Peyer's patch (tissue), 4 donors: ENCODE measurements around the gene TWIST1. TPM values are rescaled to one million over a fixed set of nuclear protein-coding genes. Genes with fewer than 3 reads are reported as not detected.

Experiments
- DNase-seq, 3 donors: peaks; one replicate each; pipeline ENCODE4 v3.0.0-alpha.2; 2017 to 2019
- H3K27ac ChIP-seq, 4 donors: fragments of 200-600 bp; sonication (generic); one replicate each; pipeline ENCODE4 v1.5.1; 2016 to 2019
- H3K27me3 ChIP-seq, 2 donors: fragments of 200-600 bp; sonication (generic); one replicate each; pipeline ENCODE4 v1.5.1; 2019
- H3K36me3 ChIP-seq, 3 donors: fragments of 200-600 bp; sonication (generic); one replicate each; pipeline ENCODE4 v1.5.1; 2016 to 2019
- H3K4me1 ChIP-seq, 4 donors: fragments of 200-600 bp; sonication (generic); one replicate each; pipeline ENCODE4 v1.5.1; 2016 to 2019
- H3K4me3 ChIP-seq, 4 donors: fragments of 200-600 bp; sonication (generic); 1 replicate in 3 of 4; 2 replicates in 1 of 4; pipeline ENCODE4 v1.5.1; 2016 to 2019; ENCODE audit warnings: mild to moderate bottlenecking in 1 of 4
- H3K9me3 ChIP-seq, 4 donors: fragments of 200-600 bp; sonication (generic); one replicate each; pipeline ENCODE4 v1.5.1; 2016 to 2019; ENCODE audit warnings: mild to moderate bottlenecking in 1 of 4
- CTCF ChIP-seq, 6 experiments: fragments of 450-650 bp in 4 of 6; fragments of 200-600 bp in 2 of 6; sonication (generic) in 1 of 6; IDR thresholded peaks; one replicate each; pipeline ENCODE4 v1.5.1; 2017 to 2019; ENCODE audit warnings: antibody characterized with exemption in 6 of 6, mild to moderate bottlenecking in 3 of 6, moderate library complexity in 1 of 6
- POLR2A ChIP-seq, 2 donors: fragments of 450-650 bp; IDR thresholded peaks; one replicate each; pipeline ENCODE4 v1.5.1; 2017; ENCODE audit warnings: antibody characterized with exemption in 2 of 2, mild to moderate bottlenecking in 2 of 2, moderate library complexity in 2 of 2
- total RNA-seq, 4 donors: library from RNA; depleted of rRNA; stranded (reverse); fragments of >200 nt; gene quantifications; one replicate each; pipeline ENCODE4 v1.1.0, GENCODE V29; 2016

The TWIST1 gene
- total RNA-seq, 4 donors from 2014 or later, result 1.1 to 2.5 TPM; not detected in 2

- TF ChIP-seq CTCF (IDR thresholded peaks at IDR 0.05), result no peak
- TF ChIP-seq POLR2A (IDR thresholded peaks at IDR 0.05), result no peak
- H3K27ac ChIP-seq, result no peak overlapping the region
- no peak overlapping the region for H3K4me3 ChIP-seq
- H3K9me3 ChIP-seq, result no peaks in the 10 kb centered on the region
- H3K36me3 ChIP-seq, result no peaks in the 10 kb centered on the region
- peaks cover 0 to 13% (median 0%) of the 10 kb centered on the region in 4 donors for H3K4me1 ChIP-seq
- no peak for DNase-seq
- H3K27me3 ChIP-seq, result peaks cover 0 to 9% of the 10 kb centered on the region in 2 donors
Measured at GRCh38 chr7:19111474-19112273, 5.8 kb downstream of the TWIST1 start.

- Histone ChIP-seq H3K27me3 (peaks cover 0 to 13% of the 10 kb centered on the region in 2 donors), H3K27ac (no peak overlapping the region), H3K9me3 (no peaks in the 10 kb centered on the region), H3K4me3 (no peak overlapping the region), H3K36me3 (no peaks in the 10 kb centered on the region), H3K4me1 (peaks cover 0 to 14% (median 0%) of the 10 kb centered on the region in 4 donors)
- no peak for DNase-seq
- no peak for TF ChIP-seq CTCF (IDR thresholded peaks at IDR 0.05)
- no peak for TF ChIP-seq POLR2A (IDR thresholded peaks at IDR 0.05)
Measured at GRCh38 chr7:19110776-19111175, 6.7 kb downstream of the TWIST1 start.

GRCh38 chr7:19110026-19110730 is 7.3 kb downstream of the TWIST1 start:
- DNase-seq, result no peak
- Histone ChIP-seq H3K4me1 (peaks cover 0 to 14% (median 0%) of the 10 kb centered on the region in 4 donors), H3K27ac (no peak overlapping the region), H3K27me3 (peaks cover 0 to 15% of the 10 kb centered on the region in 2 donors), H3K36me3 (no peaks in the 10 kb centered on the region), H3K9me3 (no peaks in the 10 kb centered on the region), H3K4me3 (no peak overlapping the region)
- TF ChIP-seq CTCF (IDR thresholded peaks at IDR 0.05) (no peak), POLR2A (IDR thresholded peaks at IDR 0.05) (no peak)

GRCh38 chr7:19109000-19109946 is 8.2 kb downstream of the TWIST1 start:
- H3K4me3 ChIP-seq, result no peak overlapping the region
- H3K27me3 ChIP-seq, result peaks cover 0 to 15% of the 10 kb centered on the region in 2 donors
- no peaks in the 10 kb centered on the region for H3K9me3 ChIP-seq
- TF ChIP-seq POLR2A (IDR thresholded peaks at IDR 0.05) (no peak), CTCF (IDR thresholded peaks at IDR 0.05) (no peak)
- H3K36me3 ChIP-seq, result no peaks in the 10 kb centered on the region
- H3K27ac ChIP-seq, result no peak overlapping the region
- DNase-seq, result no peak
- H3K4me1 ChIP-seq, result peaks cover 0 to 14% (median 0%) of the 10 kb centered on the region in 4 donors
